Measurements from ENCODE around the gene BATF2.
A peak's percentile ranks its signal among the peaks of the same experiment; 100 is the strongest.
"Not testable (repeated sequence)": the region's sequence is repeated elsewhere in the genome, so short reads cannot be mapped to it uniquely, and the experiment has no call there.

The BATF2 gene

DNA sequence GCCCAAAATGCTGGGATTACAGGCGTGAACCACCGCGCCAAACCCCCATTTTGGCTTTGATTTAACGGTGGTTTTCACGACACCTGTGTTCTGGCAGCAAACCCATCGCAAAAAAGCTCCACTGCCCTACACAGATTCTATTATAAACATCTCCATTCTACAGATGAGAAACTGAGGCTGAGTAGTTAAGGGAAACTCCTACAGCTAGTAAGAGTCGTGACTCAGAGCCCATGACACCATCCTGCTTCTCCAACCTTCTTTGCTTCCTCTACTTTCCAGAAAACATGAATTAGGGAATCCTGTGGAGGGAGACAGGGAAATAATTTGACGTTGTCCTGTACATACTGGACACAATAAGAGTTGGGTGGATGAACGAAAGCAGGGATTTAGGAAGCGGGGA, 30.0 kb upstream of the BATF2 start:
- H3K18ac ChIP-seq (ENCODE audit: low read length), result no peak overlapping the region
- no peak overlapping the region for H3K4ac ChIP-seq (ENCODE audit: low read length)
- H2BK120ac ChIP-seq (ENCODE audit: low read depth, low read length), result no peak overlapping the region
- no peak overlapping the region for H2AK5ac ChIP-seq (ENCODE audit: low read depth, low read length)
- H4K91ac ChIP-seq (ENCODE audit: low read depth, low read length, poor library complexity), result no peak overlapping the region
- H3K27ac ChIP-seq (replicated peaks; ENCODE audit: low read length), result no peak overlapping the region
- H3K27me3 ChIP-seq (ENCODE audit: control insufficient read depth in 3 of 3, insufficient read depth in 3 of 3, low read depth in 1 of 3, low read length in 3 of 3), result no peaks in the 10 kb centered on the region
- no peak overlapping the region for H2BK15ac ChIP-seq (ENCODE audit: low read length)
- no peak overlapping the region for H2BK12ac ChIP-seq (ENCODE audit: low read length)
- H3K9ac ChIP-seq (ENCODE audit: low read depth, low read length, poor library complexity), result no peak overlapping the region
- no peak overlapping the region for H3K23ac ChIP-seq (ENCODE audit: low read depth, low read length, poor library complexity)
- H2BK5ac ChIP-seq (ENCODE audit: low read length), result no peak overlapping the region
- H3K4me1 ChIP-seq (ENCODE audit: control insufficient read depth in 2 of 2, insufficient read depth in 1 of 2, low read depth in 1 of 2, low read length in 2 of 2), result peaks cover 3 to 6% of the 10 kb centered on the region in 2 donors
- no CpG with 5 or more reads among the region's 10 CpGs for WGBS, 2 donors (ENCODE audit: extremely low coverage in 2 of 2, insufficient read length in 2 of 2, insufficient replicate concordance in 1 of 2)
- H4K8ac ChIP-seq (ENCODE audit: low read depth, low read length), result no peak overlapping the region
- H2AFZ ChIP-seq (ENCODE audit: low read length), result peak overlapping the region; percentile 98
- H3K36me3 ChIP-seq (replicated peaks in 1 of 2; ENCODE audit: control insufficient read depth in 2 of 2, insufficient read depth in 2 of 2, low read length in 2 of 2), result peaks cover under 1 to 1% of the 10 kb centered on the region in 2 donors
- H3K79me1 ChIP-seq (ENCODE audit: low read depth, low read length), result no peaks in the 10 kb centered on the region
- H3K4me2 ChIP-seq (ENCODE audit: insufficient read depth, low read length, poor library complexity, severe bottlenecking), result peak overlapping the region; percentile 42
- H3K14ac ChIP-seq (ENCODE audit: low read length), result no peak overlapping the region
- no peak for DNase-seq (ENCODE audit: low spot score)
- H3K9me3 ChIP-seq (replicated peaks in 1 of 2; ENCODE audit: control insufficient read depth in 2 of 2, insufficient read depth in 1 of 2, low read depth in 1 of 2, low read length in 2 of 2), result no peaks in the 10 kb centered on the region
- H3K4me3 ChIP-seq (ENCODE audit: low read length in 2 of 2), result peak overlapping the region in 1 of 2 donors; percentile 82

DNA sequence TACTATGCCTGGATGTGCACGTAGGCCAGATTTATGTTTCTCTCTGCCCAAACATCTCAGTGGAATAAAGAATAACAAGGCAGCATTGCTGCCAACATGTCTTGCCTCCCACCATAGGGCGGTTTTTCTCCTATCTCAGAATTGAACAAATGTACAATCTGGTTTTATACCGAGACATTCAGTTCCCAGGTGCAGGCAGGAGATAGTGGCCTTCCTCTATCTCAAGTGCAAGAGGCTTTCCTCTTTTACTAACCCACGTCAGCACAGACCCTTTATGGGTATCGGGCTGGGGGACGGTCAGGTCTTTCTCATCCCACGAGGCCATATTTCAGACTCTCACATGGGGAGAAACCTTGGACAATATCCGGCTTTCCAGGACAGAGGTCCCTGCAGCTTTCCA, 26.7 kb upstream of the BATF2 start:
- not testable (repeated sequence) for H2BK120ac ChIP-seq (ENCODE audit: low read depth, low read length); H3K27ac ChIP-seq (replicated peaks; ENCODE audit: low read length); H2BK15ac ChIP-seq (ENCODE audit: low read length)

DNA sequence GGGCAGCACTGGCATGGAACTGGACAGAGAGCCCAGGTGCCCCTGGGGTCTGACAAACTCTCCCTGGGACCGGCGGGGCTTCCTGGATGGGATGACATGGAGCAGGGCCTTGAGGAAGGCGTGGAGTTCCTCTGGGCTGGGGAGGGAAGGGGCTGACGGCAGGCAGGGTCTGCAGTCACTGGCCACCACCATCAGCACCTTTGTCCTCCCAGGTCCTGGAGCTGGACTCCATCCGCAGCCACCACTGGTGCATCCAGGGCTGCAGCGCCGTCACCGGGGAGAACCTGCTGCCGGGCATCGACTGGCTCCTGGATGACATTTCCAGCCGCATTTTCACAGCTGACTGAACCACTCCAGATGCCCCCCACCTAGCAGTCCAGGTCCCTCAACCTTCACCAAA, 24.7 kb upstream of the BATF2 start:
- Histone ChIP-seq H2AK5ac (ENCODE audit: low read depth, low read length) (no peak overlapping the region), H2BK15ac (ENCODE audit: low read length) (no peak overlapping the region), H3K9ac (ENCODE audit: low read depth, low read length, poor library complexity) (peak overlapping the region; percentile 24), H3K27ac (replicated peaks; ENCODE audit: low read length) (no peak overlapping the region), H4K91ac (ENCODE audit: low read depth, low read length, poor library complexity) (no peak overlapping the region), H3K14ac (ENCODE audit: low read length) (no peak overlapping the region), H2BK120ac (ENCODE audit: low read depth, low read length) (no peak overlapping the region), H2BK5ac (ENCODE audit: low read length) (no peak overlapping the region), H3K4ac (ENCODE audit: low read length) (no peak overlapping the region), H3K4me2 (ENCODE audit: insufficient read depth, low read length, poor library complexity, severe bottlenecking) (no peak overlapping the region), H2BK12ac (ENCODE audit: low read length) (no peak overlapping the region), H3K4me3 (ENCODE audit: low read length in 2 of 2) (no peak overlapping the region), H4K8ac (ENCODE audit: low read depth, low read length) (no peak overlapping the region), H3K9me3 (replicated peaks in 1 of 2; ENCODE audit: control insufficient read depth in 2 of 2, insufficient read depth in 1 of 2, low read depth in 1 of 2, low read length in 2 of 2) (peaks cover 0 to 8% of the 10 kb centered on the region in 2 donors), H3K18ac (ENCODE audit: low read length) (no peak overlapping the region), H3K4me1 (ENCODE audit: control insufficient read depth in 2 of 2, insufficient read depth in 1 of 2, low read depth in 1 of 2, low read length in 2 of 2) (no peaks in the 10 kb centered on the region), H3K79me1 (ENCODE audit: low read depth, low read length) (peaks cover 6% of the 10 kb centered on the region), H3K23ac (ENCODE audit: low read depth, low read length, poor library complexity) (no peak overlapping the region), H2AFZ (ENCODE audit: low read length) (no peak overlapping the region), H3K27me3 (ENCODE audit: control insufficient read depth in 3 of 3, insufficient read depth in 3 of 3, low read depth in 1 of 3, low read length in 3 of 3) (no peaks in the 10 kb centered on the region), H3K36me3 (replicated peaks in 1 of 2; ENCODE audit: control insufficient read depth in 2 of 2, insufficient read depth in 2 of 2, low read length in 2 of 2) (peaks cover 37 to 45% of the 10 kb centered on the region in 2 donors)
- WGBS, 2 donors (ENCODE audit: extremely low coverage in 2 of 2, insufficient read length in 2 of 2, insufficient replicate concordance in 1 of 2), result no CpG with 5 or more reads among the region's 11 CpGs
- DNase-seq (ENCODE audit: low spot score), result no peak

More for the DNA sequence above, 26.7 kb upstream of the BATF2 start:
- not testable (repeated sequence) for H2BK12ac ChIP-seq (ENCODE audit: low read length); H3K23ac ChIP-seq (ENCODE audit: low read depth, low read length, poor library complexity); H3K9me3 ChIP-seq (replicated peaks in 1 of 2; ENCODE audit: control insufficient read depth in 2 of 2, insufficient read depth in 1 of 2, low read depth in 1 of 2, low read length in 2 of 2); H2BK5ac ChIP-seq (ENCODE audit: low read length); H3K79me1 ChIP-seq (ENCODE audit: low read depth, low read length); H3K4me3 ChIP-seq (ENCODE audit: low read length in 2 of 2); H3K4me2 ChIP-seq (ENCODE audit: insufficient read depth, low read length, poor library complexity, severe bottlenecking); H3K14ac ChIP-seq (ENCODE audit: low read length); H4K91ac ChIP-seq (ENCODE audit: low read depth, low read length, poor library complexity); DNase-seq (ENCODE audit: low spot score); H2AFZ ChIP-seq (ENCODE audit: low read length); H4K8ac ChIP-seq (ENCODE audit: low read depth, low read length); H3K9ac ChIP-seq (ENCODE audit: low read depth, low read length, poor library complexity); H3K4ac ChIP-seq (ENCODE audit: low read length); H3K27me3 ChIP-seq (ENCODE audit: control insufficient read depth in 3 of 3, insufficient read depth in 3 of 3, low read depth in 1 of 3, low read length in 3 of 3); H2AK5ac ChIP-seq (ENCODE audit: low read depth, low read length); H3K18ac ChIP-seq (ENCODE audit: low read length); H3K4me1 ChIP-seq (ENCODE audit: control insufficient read depth in 2 of 2, insufficient read depth in 1 of 2, low read depth in 1 of 2, low read length in 2 of 2)
- WGBS, 2 donors (ENCODE audit: extremely low coverage in 2 of 2, insufficient read length in 2 of 2, insufficient replicate concordance in 1 of 2), result no CpG with 5 or more reads among the region's 8 CpGs
- H3K36me3 ChIP-seq (replicated peaks in 1 of 2; ENCODE audit: control insufficient read depth in 2 of 2, insufficient read depth in 2 of 2, low read length in 2 of 2), result peaks cover 23 to 27% of the 10 kb centered on the region in 2 donors

DNA sequence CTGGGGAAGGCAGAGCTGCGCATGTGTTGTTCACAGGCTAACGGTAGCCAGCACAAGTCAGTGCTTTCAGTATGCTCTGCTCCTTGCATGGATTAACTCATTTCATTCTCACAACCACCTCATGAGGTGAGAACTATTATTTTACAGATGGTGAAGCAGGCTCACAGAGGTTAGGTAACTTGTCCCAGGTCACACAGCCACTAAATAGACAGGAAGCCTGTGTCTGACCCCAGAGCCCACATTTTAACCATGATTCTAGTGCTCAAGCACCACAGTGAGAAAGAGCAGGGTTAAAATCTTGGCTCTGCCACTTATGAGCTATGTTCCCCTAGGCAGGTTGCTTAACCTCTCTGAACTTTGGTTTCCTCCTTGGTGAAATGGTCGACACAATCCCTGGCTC, 24.2 kb upstream of the BATF2 start:
- H2BK12ac ChIP-seq (ENCODE audit: low read length), result no peak overlapping the region
- H3K4me1 ChIP-seq (ENCODE audit: control insufficient read depth in 2 of 2, insufficient read depth in 1 of 2, low read depth in 1 of 2, low read length in 2 of 2), result no peaks in the 10 kb centered on the region
- no peak overlapping the region for H2BK120ac ChIP-seq (ENCODE audit: low read depth, low read length)
- WGBS, 2 donors (ENCODE audit: extremely low coverage in 2 of 2, insufficient read length in 2 of 2, insufficient replicate concordance in 1 of 2), result no CpG with 5 or more reads among the region's 3 CpGs
- DNase-seq (ENCODE audit: low spot score), result no peak
- no peak overlapping the region for H2BK5ac ChIP-seq (ENCODE audit: low read length)
- no peaks in the 10 kb centered on the region for H3K27me3 ChIP-seq (ENCODE audit: control insufficient read depth in 3 of 3, insufficient read depth in 3 of 3, low read depth in 1 of 3, low read length in 3 of 3)
- H2AK5ac ChIP-seq (ENCODE audit: low read depth, low read length), result no peak overlapping the region
- H2AFZ ChIP-seq (ENCODE audit: low read length), result no peak overlapping the region
- no peak overlapping the region for H3K14ac ChIP-seq (ENCODE audit: low read length)
- H4K8ac ChIP-seq (ENCODE audit: low read depth, low read length), result no peak overlapping the region
- H4K91ac ChIP-seq (ENCODE audit: low read depth, low read length, poor library complexity), result no peak overlapping the region
- H3K4me2 ChIP-seq (ENCODE audit: insufficient read depth, low read length, poor library complexity, severe bottlenecking), result no peak overlapping the region
- H3K23ac ChIP-seq (ENCODE audit: low read depth, low read length, poor library complexity), result no peak overlapping the region
- peaks cover 0 to 8% of the 10 kb centered on the region in 2 donors for H3K9me3 ChIP-seq (replicated peaks in 1 of 2; ENCODE audit: control insufficient read depth in 2 of 2, insufficient read depth in 1 of 2, low read depth in 1 of 2, low read length in 2 of 2)
- no peak overlapping the region for H3K4ac ChIP-seq (ENCODE audit: low read length)
- no peak overlapping the region for H3K4me3 ChIP-seq (ENCODE audit: low read length in 2 of 2)
- H3K79me1 ChIP-seq (ENCODE audit: low read depth, low read length), result peaks cover 6% of the 10 kb centered on the region
- H3K27ac ChIP-seq (replicated peaks; ENCODE audit: low read length), result no peak overlapping the region
- H2BK15ac ChIP-seq (ENCODE audit: low read length), result no peak overlapping the region
- H3K18ac ChIP-seq (ENCODE audit: low read length), result no peak overlapping the region
- H3K36me3 ChIP-seq (replicated peaks in 1 of 2; ENCODE audit: control insufficient read depth in 2 of 2, insufficient read depth in 2 of 2, low read length in 2 of 2), result peaks cover 38 to 48% of the 10 kb centered on the region in 2 donors
- no peak overlapping the region for H3K9ac ChIP-seq (ENCODE audit: low read depth, low read length, poor library complexity)

All from neuronal stem cell (in vitro differentiated cells).